Measurements from ENCODE around the gene ELOB.

The ELOB gene

GRCh38 chr16:2779978-2780898 is 3.2 kb upstream of the ELOB start:
- H3K27ac ChIP-seq = no peak overlapping the region
- TF ChIP-seq ZFX (IDR thresholded peaks at IDR 0.05) = no peak
- no peak for TF ChIP-seq CTCF (conservative IDR thresholded peaks at IDR 0.05)

GRCh38 chr16:2779151-2779920 is 2.3 kb upstream of the ELOB start:
- TF ChIP-seq CTCF (conservative IDR thresholded peaks at IDR 0.05) (no peak), ZFX (IDR thresholded peaks at IDR 0.05) (no peak)
- no peak overlapping the region; the same call in 1 of the 2 replicates for H3K27ac ChIP-seq

GRCh38 chr16:2778630-2778958 is 1.5 kb upstream of the ELOB start:
- TF ChIP-seq ZFX (IDR thresholded peaks at IDR 0.05) = no peak
- no peak for TF ChIP-seq CTCF (conservative IDR thresholded peaks at IDR 0.05)
- H3K27ac ChIP-seq = peak overlapping the region; percentile 100

GRCh38 chr16:2777903-2778629 is 986 bp upstream of the ELOB start:
- H3K27ac ChIP-seq = peak overlapping the region; percentile 100
- no peak for TF ChIP-seq ZFX (IDR thresholded peaks at IDR 0.05)
- no peak for TF ChIP-seq CTCF (conservative IDR thresholded peaks at IDR 0.05)

GRCh38 chr16:2776500-2777139 is 460 bp downstream of the ELOB start:
- no peak for TF ChIP-seq CTCF (conservative IDR thresholded peaks at IDR 0.05)
- TF ChIP-seq ZFX (IDR thresholded peaks at IDR 0.05) = no peak
- peak overlapping the region; percentile 100 for H3K27ac ChIP-seq

GRCh38 chr16:2775765-2776499 is 1.1 kb downstream of the ELOB start:
- peak overlapping the region; percentile 100 for H3K27ac ChIP-seq
- TF ChIP-seq CTCF (conservative IDR thresholded peaks at IDR 0.05) (no peak), ZFX (IDR thresholded peaks at IDR 0.05) (no peak)
